NCI-H82 treated with DMSO at 0.1 percent for 48 hours (cell line): Measurements from ENCODE around the gene PDCD11.
"Not testable (repeated sequence)": the region's sequence is repeated elsewhere in the genome, so short reads cannot be mapped to it uniquely, and the experiment has no call there.

ENCODE experiments used
- DNase-seq: peaks from one replicate; lab custom pipeline; 2025; ENCODE audit not compliant: unreplicated experiment; lab: John Stamatoyannopoulos, UW

Gene PDCD11

DNA sequence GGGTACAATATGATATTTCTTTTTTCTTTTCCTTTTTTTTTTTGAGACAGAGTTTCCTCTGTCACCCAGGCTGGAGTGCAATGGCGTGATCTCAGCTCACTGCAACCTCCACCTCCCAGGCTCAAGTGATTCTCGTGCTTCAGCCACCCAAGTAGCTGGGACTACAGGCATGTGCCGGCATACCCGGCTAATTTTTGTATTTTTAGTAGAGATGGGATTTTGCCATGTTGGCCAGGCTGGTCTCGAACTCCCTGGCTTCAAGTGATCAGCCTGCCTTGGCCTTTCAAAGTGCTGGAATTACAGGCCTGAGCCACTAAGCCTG, 20.7 kb downstream of the PDCD11 start:
- not testable (repeated sequence) for DNase-seq

DNA sequence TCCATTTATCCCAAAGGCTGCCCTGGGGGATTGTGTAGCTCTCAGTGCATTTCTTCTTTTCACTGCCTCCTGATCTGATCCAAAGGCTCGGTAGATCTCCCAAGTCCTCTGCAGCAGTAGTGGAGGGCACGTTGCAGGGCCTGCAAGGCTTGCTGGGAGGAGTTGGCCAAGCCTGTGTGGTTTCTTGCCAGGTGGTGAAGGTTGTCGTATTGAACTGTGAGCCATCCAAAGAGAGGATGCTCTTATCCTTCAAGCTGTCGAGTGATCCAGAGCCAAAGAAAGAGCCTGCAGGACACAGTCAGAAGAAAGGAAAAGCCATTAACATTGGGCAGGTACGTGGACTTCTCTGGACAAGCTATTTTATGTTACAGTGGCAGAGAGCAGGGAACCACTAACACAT, 21.2 kb downstream of the PDCD11 start:
- no peak for DNase-seq

DNA sequence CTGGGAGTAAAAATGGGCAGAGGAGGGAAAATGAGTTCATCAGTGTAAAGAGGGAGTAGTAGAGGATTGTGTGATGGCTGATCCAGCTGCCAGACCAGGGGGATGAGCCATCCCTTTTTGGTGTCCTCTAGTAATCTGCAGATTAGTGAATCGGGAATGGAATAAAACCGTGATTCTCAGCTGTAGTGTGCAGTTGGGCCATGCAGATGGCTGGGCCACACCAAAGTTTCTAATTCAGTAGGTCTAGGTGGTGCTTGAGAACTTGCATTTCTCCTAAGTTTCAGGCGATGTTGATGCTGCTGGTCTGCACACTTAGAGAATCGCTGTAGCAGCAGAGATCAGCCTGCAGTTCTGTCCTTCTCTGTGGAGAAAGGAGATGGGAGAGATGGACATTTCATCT, 22.7 kb downstream of the PDCD11 start:
- DNase-seq = no peak

DNA sequence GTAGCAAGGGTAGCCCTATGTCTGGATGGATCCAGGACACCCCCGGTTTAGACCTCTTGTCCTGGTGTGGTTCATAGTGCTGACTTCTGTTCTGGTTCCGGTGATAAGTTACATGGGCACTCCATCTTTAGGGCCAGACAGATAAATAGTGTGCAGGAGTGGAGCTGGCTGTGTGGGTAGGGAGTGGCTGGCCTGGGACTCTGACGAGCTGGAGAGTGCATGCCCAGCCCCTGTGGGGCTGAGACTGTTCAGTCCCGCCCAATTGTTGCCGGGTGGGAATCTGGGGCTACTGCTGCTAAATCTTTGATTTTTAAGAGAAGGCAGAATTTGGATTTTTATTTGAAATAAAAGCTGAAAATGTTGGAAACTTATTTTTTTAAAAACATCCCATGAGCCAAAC, 27.3 kb downstream of the PDCD11 start:
- no peak for DNase-seq

GRCh38 chr10:103427866-103428265, 31.4 kb downstream of the PDCD11 start:
- no peak for DNase-seq

DNA sequence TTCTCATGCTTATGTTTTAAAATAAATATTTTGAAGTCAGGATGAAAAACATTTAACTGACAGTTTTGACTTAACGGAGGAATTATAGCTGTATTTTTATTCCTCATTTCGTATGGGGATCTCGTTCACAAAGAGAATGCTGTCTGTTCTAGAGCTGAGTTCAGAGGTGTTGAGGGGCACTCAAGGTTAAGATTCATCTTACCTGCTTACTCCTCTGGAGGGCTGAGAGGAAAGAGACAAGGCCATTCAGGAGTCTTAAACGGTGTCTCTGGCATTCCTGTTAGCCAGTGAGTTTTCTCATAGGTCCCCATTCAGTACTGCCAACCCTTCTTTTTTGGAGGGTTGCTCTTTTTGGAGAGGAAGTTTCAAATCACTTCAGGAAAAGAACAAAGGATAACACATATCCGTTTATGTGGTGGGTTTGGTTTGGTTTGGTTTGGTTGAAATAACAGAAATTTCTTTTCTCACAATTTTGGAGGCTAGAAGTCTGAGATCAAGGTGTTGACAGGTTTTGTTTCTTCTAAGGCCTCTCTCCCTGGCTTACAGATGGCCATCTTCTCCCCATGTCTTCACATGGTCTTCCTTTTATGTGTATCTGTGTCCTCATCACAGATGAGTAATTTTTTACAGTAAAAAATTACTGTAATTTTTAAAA, 32.7 kb downstream of the PDCD11 start:
- DNase-seq = no peak

DNA sequence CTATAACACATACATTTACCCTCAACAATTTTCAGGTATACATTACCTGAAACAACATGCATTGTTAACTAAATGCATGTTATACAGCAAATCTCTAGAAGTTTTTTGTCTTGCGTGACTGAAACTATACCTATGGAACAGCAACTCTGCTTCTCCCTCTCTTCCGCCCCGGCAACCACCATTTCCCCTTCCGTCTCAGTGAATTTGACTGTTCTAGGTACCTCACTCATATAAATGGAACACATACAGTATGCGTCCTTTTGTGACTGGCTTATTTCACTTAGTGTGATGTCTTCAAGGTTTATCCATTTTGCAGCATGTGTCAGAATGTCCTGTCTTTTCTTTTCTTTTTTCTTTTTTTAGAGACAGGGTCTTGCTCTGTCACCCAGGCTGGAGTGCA, 33.2 kb downstream of the PDCD11 start:
- no peak for DNase-seq

GRCh38 chr10:103431902-103432301, 35.5 kb downstream of the PDCD11 start:
- no peak for DNase-seq

DNA sequence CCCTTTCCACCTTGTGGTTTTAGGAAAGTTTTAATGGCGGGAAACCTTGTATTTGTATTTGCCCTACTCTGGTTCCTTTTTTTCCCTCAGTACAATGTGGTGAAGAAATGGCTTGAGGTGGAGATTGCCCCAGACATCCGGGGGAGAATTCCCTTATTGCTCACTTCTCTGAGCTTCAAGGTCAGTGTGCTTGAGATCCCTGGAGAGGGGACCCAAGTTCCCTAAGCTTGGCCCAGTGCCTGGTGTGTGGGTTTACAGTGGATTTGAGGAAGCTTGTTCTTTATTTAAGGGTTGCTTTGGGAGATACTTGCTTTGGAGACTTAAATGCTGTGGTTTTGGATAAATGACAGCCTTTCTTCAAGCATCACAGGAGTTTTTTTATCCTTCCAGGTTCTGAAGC, 37.4 kb downstream of the PDCD11 start:
- DNase-seq = no peak

DNA sequence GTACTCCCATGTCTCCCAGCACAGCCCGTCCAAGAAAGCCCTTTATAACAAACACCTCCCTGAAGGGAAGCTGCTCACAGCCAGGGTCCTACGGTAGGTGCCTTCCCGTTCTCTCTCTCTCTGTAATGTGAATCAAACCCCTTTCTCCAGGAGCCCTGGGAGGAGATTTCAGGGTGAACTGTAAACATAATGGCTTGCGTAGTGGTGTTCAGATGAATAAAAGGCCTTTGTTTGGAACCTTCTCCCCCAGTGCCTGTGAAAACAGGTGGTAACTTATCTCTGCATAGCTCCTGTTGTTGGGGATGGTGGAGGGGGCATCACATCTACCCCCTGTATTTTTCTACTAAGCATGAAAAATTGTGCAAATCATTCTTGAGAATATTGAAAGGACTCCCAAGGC, 43.4 kb downstream of the PDCD11 start:
- DNase-seq = no peak

- DNase-seq = no peak
These were observed 44.0 kb downstream of the PDCD11 start for GRCh38 chr10:103440416-103440815.

- no peak for DNase-seq
These were observed 44.8 kb downstream of the PDCD11 start for GRCh38 chr10:103441206-103441605.

DNA sequence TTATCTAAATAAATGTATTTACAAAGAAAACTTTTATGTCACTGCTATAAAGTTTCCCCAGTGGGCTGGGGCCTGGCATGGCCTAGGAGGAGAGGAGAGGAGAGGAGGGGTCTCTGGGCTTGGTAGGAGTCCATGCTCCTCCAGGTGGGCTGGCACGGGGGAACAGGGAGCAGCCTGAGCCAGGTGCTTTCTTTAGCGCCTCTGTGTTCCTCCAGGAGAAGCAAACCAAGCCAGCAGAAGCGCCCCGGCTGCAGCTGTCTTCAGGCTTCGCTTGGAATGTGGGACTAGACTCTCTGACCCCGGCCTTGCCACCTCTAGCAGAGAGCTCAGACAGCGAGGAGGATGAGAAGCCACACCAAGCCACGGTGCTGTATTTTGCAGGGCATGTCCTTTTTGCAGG, 45.2 kb downstream of the PDCD11 start:
- DNase-seq = no peak

GRCh38 chr10:103442031-103442461, 45.6 kb downstream of the PDCD11 start:
- DNase-seq = no peak

- DNase-seq = no peak
These were observed 47.2 kb downstream of the PDCD11 start for GRCh38 chr10:103443475-103444185.

DNA sequence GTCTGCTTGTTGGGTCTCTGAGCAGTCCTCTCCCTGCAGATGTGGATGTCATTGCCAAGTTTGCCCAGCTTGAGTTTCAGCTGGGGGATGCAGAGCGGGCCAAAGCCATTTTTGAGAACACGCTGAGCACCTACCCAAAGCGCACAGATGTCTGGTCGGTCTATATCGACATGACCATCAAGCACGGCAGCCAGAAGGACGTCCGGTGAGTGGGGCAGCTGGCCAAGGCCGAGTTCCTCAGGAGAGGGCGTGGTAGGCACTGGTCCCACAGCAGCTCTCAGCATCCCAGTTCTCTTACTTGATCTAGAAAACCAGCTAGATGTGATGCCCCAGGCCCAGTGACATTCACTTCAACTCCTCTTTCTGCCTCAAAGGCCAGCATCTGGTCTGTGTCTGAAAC, 48.1 kb downstream of the PDCD11 start:
- DNase-seq = no peak

GRCh38 chr10:103445366-103445765, 48.9 kb downstream of the PDCD11 start:
- no peak for DNase-seq

DNA sequence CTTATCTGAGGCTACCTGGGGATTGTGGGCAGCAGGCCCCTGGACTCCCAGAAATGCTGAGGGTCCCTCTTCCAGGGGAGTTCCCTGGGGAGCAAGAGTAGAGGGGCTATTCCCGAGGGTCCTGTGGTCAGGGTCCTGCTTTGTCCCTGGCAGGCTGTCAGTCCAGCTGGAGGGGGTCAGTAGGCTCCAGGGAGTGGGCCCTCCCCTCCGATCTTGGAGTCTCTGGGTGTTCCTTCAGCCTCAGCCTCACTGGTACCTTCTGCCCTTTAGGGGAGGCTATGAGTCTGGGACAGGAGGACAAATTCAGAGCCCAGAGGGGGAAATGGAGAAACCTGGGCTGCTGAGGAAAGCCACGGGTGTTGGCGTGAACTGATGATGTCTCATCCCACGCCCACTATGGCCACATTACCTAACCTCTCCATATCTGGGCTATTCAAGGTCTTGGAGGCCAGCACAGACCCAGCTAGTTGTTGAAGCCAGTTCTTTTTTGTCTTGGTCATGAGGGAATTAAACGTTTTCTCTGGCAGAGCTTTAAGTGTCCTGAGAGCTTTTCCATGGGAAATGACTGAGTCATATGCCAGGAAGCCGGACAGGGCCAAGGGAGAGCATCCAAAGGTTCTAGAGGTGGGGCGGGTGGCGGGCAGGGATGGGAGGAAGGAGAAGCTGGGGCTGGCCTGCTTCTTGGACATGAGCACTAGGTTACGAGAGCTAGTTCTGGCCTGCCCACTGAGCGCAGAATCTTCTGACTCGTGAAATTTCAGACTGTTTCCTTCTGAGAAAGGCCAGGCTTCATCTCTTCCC, 49.5 kb downstream of the PDCD11 start:
- no peak for DNase-seq

DNA sequence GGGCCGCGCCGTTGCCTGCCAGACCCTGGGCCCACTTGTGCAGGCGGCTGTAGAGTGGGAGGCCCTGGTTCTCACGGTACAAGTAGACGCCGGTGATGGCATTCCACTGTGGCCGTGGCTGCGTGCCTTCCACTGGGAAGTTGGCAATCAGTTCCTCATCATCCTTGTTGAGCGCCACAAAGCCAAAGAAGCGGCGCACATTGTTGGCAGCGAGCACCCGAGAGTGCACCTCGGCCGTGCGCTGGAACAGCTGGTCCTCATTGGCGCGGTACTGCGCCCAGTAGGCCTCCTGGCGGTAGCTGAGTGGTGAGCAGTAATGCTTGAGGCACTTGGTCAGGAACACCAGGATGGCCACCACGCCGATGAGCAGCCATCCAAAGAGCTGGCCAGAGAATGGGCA, 50.8 kb downstream of the PDCD11 start:
- DNase-seq = no peak

DNA sequence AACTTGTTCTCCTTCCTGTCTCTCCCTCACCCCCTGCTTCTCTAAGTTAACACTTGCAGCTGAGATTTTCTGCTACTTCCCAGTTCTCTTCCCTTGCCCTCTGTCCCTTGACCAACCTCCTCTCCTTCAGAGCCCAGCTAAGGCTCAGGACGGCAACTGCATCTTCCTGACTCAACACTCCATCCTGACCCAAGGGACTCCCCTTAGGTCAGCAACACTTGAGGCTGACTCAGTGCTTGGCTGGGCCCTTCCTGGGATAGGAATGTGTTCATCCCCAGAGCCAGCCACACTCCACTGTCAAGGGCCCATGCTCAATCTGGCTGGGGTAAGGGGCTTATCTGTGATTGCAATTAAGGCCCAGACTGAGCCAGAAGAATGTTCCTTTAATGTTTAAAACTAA, 52.3 kb downstream of the PDCD11 start:
- DNase-seq = no peak

DNA sequence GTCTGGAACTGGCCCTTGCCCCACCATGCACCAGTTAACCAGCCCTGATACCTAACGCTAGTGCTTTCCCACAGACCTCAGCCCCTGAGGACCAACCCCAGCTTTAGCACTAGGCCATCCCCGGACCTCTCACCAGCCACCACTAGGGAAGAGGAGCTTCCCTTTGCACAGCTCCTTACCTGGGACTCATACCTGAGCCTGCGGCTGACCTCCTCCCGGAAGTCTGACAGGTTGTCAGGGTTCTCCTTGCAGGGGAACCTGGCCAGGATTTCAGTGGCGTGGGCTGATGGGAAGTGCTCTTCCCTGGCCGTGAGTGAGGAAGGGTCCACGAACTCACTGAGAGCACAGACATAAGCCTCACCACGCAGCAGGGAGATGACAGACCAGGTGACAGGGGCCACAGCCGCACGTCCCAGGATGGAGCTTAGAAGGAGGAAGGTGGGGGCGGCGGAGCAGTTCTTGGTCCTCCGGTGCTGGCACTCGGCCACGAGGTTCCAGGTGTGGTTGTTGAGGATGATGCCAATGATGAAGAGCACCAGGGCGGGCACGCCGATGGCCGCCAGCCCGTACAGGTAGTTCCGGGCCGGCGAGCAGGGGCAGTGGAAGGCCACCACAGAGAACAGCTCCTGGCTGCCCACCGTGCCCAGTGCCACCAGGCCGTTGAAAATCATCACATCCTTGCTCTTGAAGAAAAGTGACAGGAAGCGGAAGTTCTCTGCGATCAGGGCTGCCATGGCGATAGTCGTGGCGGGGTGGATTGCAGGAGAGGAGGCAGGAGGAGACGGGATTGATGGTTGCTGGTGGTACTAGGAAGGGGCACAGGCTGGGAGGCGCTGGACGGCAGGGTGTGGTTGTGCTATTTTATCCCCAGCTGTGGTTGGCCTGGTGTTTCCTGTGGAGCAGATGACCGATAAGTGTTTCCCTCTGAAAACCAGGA, 53.0 kb downstream of the PDCD11 start:
- no peak for DNase-seq
